Activated naive CD4-positive, alpha-beta T cell treated with anti-CD3 and anti-CD28 coated beads for 36 hours (primary cell): ENCODE data around the gene FAF1. TPM values are rescaled to one million over a fixed set of nuclear protein-coding genes. Genes with fewer than 3 reads are reported as not detected.

ENCODE experiments used
- CTCF ChIA-PET: fragments of 350-600 bp; sonication (Branson Sonifier 250); formaldehyde crosslinking; loops from one replicate; lab custom pipeline; 2021; ENCODE audit warnings: antibody characterized with exemption; lab: Charles Lee
- DNase-seq: peaks from one replicate; pipeline ENCODE4 v3.0.0-alpha.2; 2020
- H3K27ac Mint-ChIP-seq: one replicate; pipeline ENCODE4 v1.8.0; 2021; ENCODE audit warnings: mild to moderate bottlenecking, mixed read lengths
- H3K27me3 Mint-ChIP-seq: one replicate; pipeline ENCODE4 v1.8.0; 2021; ENCODE audit warnings: low read depth, mixed read lengths
- H3K36me3 Mint-ChIP-seq: one replicate; pipeline ENCODE4 v1.8.0; 2021; ENCODE audit warnings: low read depth, mixed read lengths
- H3K4me1 Mint-ChIP-seq: one replicate; pipeline ENCODE4 v1.8.0; 2021; ENCODE audit warnings: low read depth, mixed read lengths
- H3K4me3 Mint-ChIP-seq: one replicate; pipeline ENCODE4 v1.8.0; 2021; ENCODE audit warnings: mild to moderate bottlenecking, moderate library complexity, mixed read lengths
- H3K9me3 Mint-ChIP-seq: one replicate; pipeline ENCODE4 v1.8.0; 2021; ENCODE audit warnings: mixed read lengths
- intact Hi-C: fragments of 100-400 bp; cut with micrococcal nuclease; formaldehyde crosslinking; loops from one replicate; pipeline ENCODE4 v1.15.1; 2023
- total RNA-seq, 2 experiments: library from RNA; stranded (reverse); gene quantifications; one replicate each; pipeline ENCODE4 v1.2.3, GENCODE V29; 2021

FAF1 gene
- total RNA-seq, 2 experiments from 2014 or later: 87.9 to 90.1 TPM

GRCh38 chr1:50595874-50596273 is 364.2 kb downstream of the FAF1 start:
- CTCF ChIA-PET: no interaction called here
- no peak overlapping the region for H3K4me3 Mint-ChIP-seq

GRCh38 chr1:50593515-50593914 is 366.6 kb downstream of the FAF1 start:
- CTCF ChIA-PET: no interaction called here
- H3K4me1 Mint-ChIP-seq: no peaks in the 10 kb centered on the region

More at GRCh38 chr1:50595874-50596273, 364.2 kb downstream of the FAF1 start:
- DNase-seq: no peak
- Mint-ChIP-seq H3K27ac (no peak overlapping the region), H3K36me3 (peaks cover 23% of the 10 kb centered on the region), H3K9me3 (no peaks in the 10 kb centered on the region), H3K27me3 (no peaks in the 10 kb centered on the region), H3K4me1 (no peaks in the 10 kb centered on the region)
- intact Hi-C loops: loop anchor here (10.0 kb wide), 1 partner anchor 841 kb away; no protein-coding TSS in a partner anchor

GRCh38 chr1:50591598-50591997 is 368.5 kb downstream of the FAF1 start:
- DNase-seq: no peak
- H3K4me3 Mint-ChIP-seq: no peak overlapping the region
- no peak overlapping the region for H3K27ac Mint-ChIP-seq
- no peaks in the 10 kb centered on the region for H3K27me3 Mint-ChIP-seq
- no peaks in the 10 kb centered on the region for H3K4me1 Mint-ChIP-seq
- H3K36me3 Mint-ChIP-seq: peaks cover 33% of the 10 kb centered on the region
- CTCF ChIA-PET: interaction anchor here (0.6 kb wide), 1 partner anchor 48 kb away, joined by 3 read pairs; no protein-coding TSS in a partner anchor
- no peaks in the 10 kb centered on the region for H3K9me3 Mint-ChIP-seq
- intact Hi-C loops: loop anchor here (10.0 kb wide), 1 partner anchor 837 kb away; no protein-coding TSS in a partner anchor

More at GRCh38 chr1:50593515-50593914, 366.6 kb downstream of the FAF1 start:
- DNase-seq: no peak
- intact Hi-C loops: loop anchor here (10.0 kb wide), 1 partner anchor 839 kb away; no protein-coding TSS in a partner anchor
- Mint-ChIP-seq H3K36me3 (peaks cover 31% of the 10 kb centered on the region), H3K4me3 (no peak overlapping the region), H3K27me3 (no peaks in the 10 kb centered on the region), H3K9me3 (no peaks in the 10 kb centered on the region), H3K27ac (no peak overlapping the region)

GRCh38 chr1:50582346-50582745 is 377.7 kb downstream of the FAF1 start:
- no peak for DNase-seq
- Mint-ChIP-seq H3K36me3 (peaks cover 14% of the 10 kb centered on the region), H3K27ac (no peak overlapping the region), H3K9me3 (no peaks in the 10 kb centered on the region), H3K27me3 (no peaks in the 10 kb centered on the region), H3K4me1 (no peaks in the 10 kb centered on the region), H3K4me3 (no peak overlapping the region)
- CTCF ChIA-PET: no interaction called here
- intact Hi-C loops: no loop called here

GRCh38 chr1:50570066-50570468 is 390.0 kb downstream of the FAF1 start:
- Mint-ChIP-seq H3K36me3 (peaks cover 24% of the 10 kb centered on the region), H3K9me3 (no peaks in the 10 kb centered on the region), H3K27me3 (no peaks in the 10 kb centered on the region), H3K4me3 (no peak overlapping the region), H3K27ac (no peak overlapping the region), H3K4me1 (no peaks in the 10 kb centered on the region)
- DNase-seq: no peak
- CTCF ChIA-PET: no interaction called here
- intact Hi-C loops: no loop called here

- intact Hi-C loops: no loop called here
- Mint-ChIP-seq H3K36me3 (peaks cover 25% of the 10 kb centered on the region), H3K9me3 (no peaks in the 10 kb centered on the region)
Measured at GRCh38 chr1:50568782-50569181, 391.3 kb downstream of the FAF1 start.

GRCh38 chr1:50566405-50566804 is 393.7 kb downstream of the FAF1 start:
- CTCF ChIA-PET: no interaction called here
- H3K36me3 Mint-ChIP-seq: peaks cover 31% of the 10 kb centered on the region
- no peaks in the 10 kb centered on the region for H3K27me3 Mint-ChIP-seq
- no peak overlapping the region for H3K27ac Mint-ChIP-seq
- intact Hi-C loops: no loop called here
- H3K4me1 Mint-ChIP-seq: no peaks in the 10 kb centered on the region
- no peaks in the 10 kb centered on the region for H3K9me3 Mint-ChIP-seq
- DNase-seq: no peak
- no peak overlapping the region for H3K4me3 Mint-ChIP-seq

More at GRCh38 chr1:50568782-50569181, 391.3 kb downstream of the FAF1 start:
- Mint-ChIP-seq H3K27me3 (no peaks in the 10 kb centered on the region), H3K4me3 (no peak overlapping the region), H3K4me1 (no peaks in the 10 kb centered on the region), H3K27ac (no peak overlapping the region)
- CTCF ChIA-PET: interaction anchor here (0.6 kb wide), 1 partner anchor 801 kb away, joined by 3 read pairs; no protein-coding TSS in a partner anchor
- DNase-seq: no peak

GRCh38 chr1:50564417-50564816 is 395.6 kb downstream of the FAF1 start:
- Mint-ChIP-seq H3K36me3 (peaks cover 34% of the 10 kb centered on the region), H3K9me3 (no peaks in the 10 kb centered on the region), H3K27ac (no peak overlapping the region), H3K4me1 (no peaks in the 10 kb centered on the region), H3K4me3 (no peak overlapping the region), H3K27me3 (no peaks in the 10 kb centered on the region)
- intact Hi-C loops: no loop called here
- DNase-seq: no peak
- CTCF ChIA-PET: no interaction called here

GRCh38 chr1:50562106-50562505 is 398.0 kb downstream of the FAF1 start:
- no peaks in the 10 kb centered on the region for H3K9me3 Mint-ChIP-seq
- DNase-seq: no peak
- H3K4me1 Mint-ChIP-seq: no peaks in the 10 kb centered on the region
- peaks cover 35% of the 10 kb centered on the region for H3K36me3 Mint-ChIP-seq
- intact Hi-C loops: no loop called here
- no peak overlapping the region for H3K4me3 Mint-ChIP-seq
- H3K27me3 Mint-ChIP-seq: no peaks in the 10 kb centered on the region
- CTCF ChIA-PET: no interaction called here
- no peak overlapping the region for H3K27ac Mint-ChIP-seq

GRCh38 chr1:50559421-50559820 is 400.6 kb downstream of the FAF1 start:
- peaks cover 30% of the 10 kb centered on the region for H3K36me3 Mint-ChIP-seq
- H3K27me3 Mint-ChIP-seq: no peaks in the 10 kb centered on the region
- H3K9me3 Mint-ChIP-seq: no peaks in the 10 kb centered on the region
- H3K4me1 Mint-ChIP-seq: no peaks in the 10 kb centered on the region
- CTCF ChIA-PET: no interaction called here
- no peak overlapping the region for H3K27ac Mint-ChIP-seq
- intact Hi-C loops: no loop called here
- DNase-seq: no peak
- no peak overlapping the region for H3K4me3 Mint-ChIP-seq

- H3K4me1 Mint-ChIP-seq: no peaks in the 10 kb centered on the region
- no peak overlapping the region for H3K27ac Mint-ChIP-seq
- H3K36me3 Mint-ChIP-seq: peaks cover 7% of the 10 kb centered on the region
- H3K9me3 Mint-ChIP-seq: no peaks in the 10 kb centered on the region
- CTCF ChIA-PET: no interaction called here
- no peak overlapping the region for H3K4me3 Mint-ChIP-seq
- H3K27me3 Mint-ChIP-seq: no peaks in the 10 kb centered on the region
- DNase-seq: no peak
- intact Hi-C loops: no loop called here
Measured at GRCh38 chr1:50553921-50554320, 406.1 kb downstream of the FAF1 start.

- Mint-ChIP-seq H3K4me1 (no peaks in the 10 kb centered on the region), H3K4me3 (no peak overlapping the region), H3K27me3 (no peaks in the 10 kb centered on the region), H3K27ac (no peak overlapping the region), H3K9me3 (no peaks in the 10 kb centered on the region), H3K36me3 (peaks cover 8% of the 10 kb centered on the region)
- CTCF ChIA-PET: no interaction called here
- DNase-seq: no peak
- intact Hi-C loops: no loop called here
Measured at GRCh38 chr1:50548243-50548642, 411.8 kb downstream of the FAF1 start.

GRCh38 chr1:50542362-50542761 is 417.7 kb downstream of the FAF1 start:
- Mint-ChIP-seq H3K27ac (no peak overlapping the region), H3K27me3 (no peaks in the 10 kb centered on the region), H3K4me3 (no peak overlapping the region), H3K4me1 (no peaks in the 10 kb centered on the region), H3K9me3 (no peaks in the 10 kb centered on the region), H3K36me3 (peaks cover 10% of the 10 kb centered on the region)
- DNase-seq: no peak
- intact Hi-C loops: no loop called here
- CTCF ChIA-PET: no interaction called here
